IPS-18a (cell line): Measurements from ENCODE around the gene PIM1.
"Not testable (repeated sequence)": the region's sequence is repeated elsewhere in the genome, so short reads cannot be mapped to it uniquely, and the experiment has no call there.

Experiments
- H3K27ac ChIP-seq: one replicate; pipeline ENCODE4 v1.5.1; 2013; ENCODE audit warnings: low read length
- H3K27me3 ChIP-seq: one replicate; pipeline ENCODE4 v1.6.1; 2013; ENCODE audit warnings: mild to moderate bottlenecking, low read length; ENCODE audit not compliant: control insufficient read depth, insufficient read depth
- H3K36me3 ChIP-seq: one replicate; pipeline ENCODE4 v1.6.1; 2013; ENCODE audit warnings: low read depth, low read length; ENCODE audit not compliant: control insufficient read depth
- H3K4me1 ChIP-seq: one replicate; pipeline ENCODE4 v1.6.1; 2013; ENCODE audit warnings: low read depth, low read length; ENCODE audit not compliant: control insufficient read depth
- H3K4me3 ChIP-seq: one replicate; pipeline ENCODE4 v1.5.1; 2013; ENCODE audit warnings: low read length
- H3K9ac ChIP-seq: one replicate; pipeline ENCODE4 v1.6.1; 2013; ENCODE audit warnings: mild to moderate bottlenecking, low read length, moderate library complexity
- H3K9me3 ChIP-seq: one replicate; pipeline ENCODE4 v1.6.1; 2013; ENCODE audit warnings: low read depth, low read length; ENCODE audit not compliant: control insufficient read depth

PIM1 gene

DNA sequence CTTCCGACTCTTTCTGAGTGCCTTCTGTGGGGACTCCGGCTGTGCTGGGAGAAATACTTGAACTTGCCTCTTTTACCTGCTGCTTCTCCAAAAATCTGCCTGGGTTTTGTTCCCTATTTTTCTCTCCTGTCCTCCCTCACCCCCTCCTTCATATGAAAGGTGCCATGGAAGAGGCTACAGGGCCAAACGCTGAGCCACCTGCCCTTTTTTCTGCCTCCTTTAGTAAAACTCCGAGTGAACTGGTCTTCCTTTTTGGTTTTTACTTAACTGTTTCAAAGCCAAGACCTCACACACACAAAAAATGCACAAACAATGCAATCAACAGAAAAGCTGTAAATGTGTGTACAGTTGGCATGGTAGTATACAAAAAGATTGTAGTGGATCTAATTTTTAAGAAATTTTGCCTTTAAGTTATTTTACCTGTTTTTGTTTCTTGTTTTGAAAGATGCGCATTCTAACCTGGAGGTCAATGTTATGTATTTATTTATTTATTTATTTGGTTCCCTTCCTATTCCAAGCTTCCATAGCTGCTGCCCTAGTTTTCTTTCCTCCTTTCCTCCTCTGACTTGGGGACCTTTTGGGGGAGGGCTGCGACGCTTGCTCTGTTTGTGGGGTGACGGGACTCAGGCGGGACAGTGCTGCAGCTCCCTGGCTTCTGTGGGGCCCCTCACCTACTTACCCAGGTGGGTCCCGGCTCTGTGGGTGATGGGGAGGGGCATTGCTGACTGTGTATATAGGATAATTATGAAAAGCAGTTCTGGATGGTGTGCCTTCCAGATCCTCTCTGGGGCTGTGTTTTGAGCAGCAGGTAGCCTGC is 4.8 kb downstream of the PIM1 start:
- Histone ChIP-seq H3K4me1 (no peaks in the 10 kb centered on the region), H3K9ac (no peak overlapping the region), H3K27me3 (no peaks in the 10 kb centered on the region), H3K4me3 (no peak overlapping the region), H3K27ac (no peak overlapping the region), H3K36me3 (peaks cover 35% of the 10 kb centered on the region), H3K9me3 (no peaks in the 10 kb centered on the region)

GRCh38 chr6:37175332-37176267 is 5.6 kb downstream of the PIM1 start:
- Histone ChIP-seq H3K27ac (no peak overlapping the region), H3K9me3 (no peaks in the 10 kb centered on the region), H3K36me3 (peaks cover 35% of the 10 kb centered on the region), H3K27me3 (no peaks in the 10 kb centered on the region), H3K4me1 (no peaks in the 10 kb centered on the region), H3K4me3 (no peak overlapping the region), H3K9ac (no peak overlapping the region)

- Histone ChIP-seq H3K36me3 (peaks cover 35% of the 10 kb centered on the region), H3K4me3 (no peak overlapping the region)
These were observed 6.5 kb downstream of the PIM1 start for GRCh38 chr6:37176268-37177076.

DNA sequence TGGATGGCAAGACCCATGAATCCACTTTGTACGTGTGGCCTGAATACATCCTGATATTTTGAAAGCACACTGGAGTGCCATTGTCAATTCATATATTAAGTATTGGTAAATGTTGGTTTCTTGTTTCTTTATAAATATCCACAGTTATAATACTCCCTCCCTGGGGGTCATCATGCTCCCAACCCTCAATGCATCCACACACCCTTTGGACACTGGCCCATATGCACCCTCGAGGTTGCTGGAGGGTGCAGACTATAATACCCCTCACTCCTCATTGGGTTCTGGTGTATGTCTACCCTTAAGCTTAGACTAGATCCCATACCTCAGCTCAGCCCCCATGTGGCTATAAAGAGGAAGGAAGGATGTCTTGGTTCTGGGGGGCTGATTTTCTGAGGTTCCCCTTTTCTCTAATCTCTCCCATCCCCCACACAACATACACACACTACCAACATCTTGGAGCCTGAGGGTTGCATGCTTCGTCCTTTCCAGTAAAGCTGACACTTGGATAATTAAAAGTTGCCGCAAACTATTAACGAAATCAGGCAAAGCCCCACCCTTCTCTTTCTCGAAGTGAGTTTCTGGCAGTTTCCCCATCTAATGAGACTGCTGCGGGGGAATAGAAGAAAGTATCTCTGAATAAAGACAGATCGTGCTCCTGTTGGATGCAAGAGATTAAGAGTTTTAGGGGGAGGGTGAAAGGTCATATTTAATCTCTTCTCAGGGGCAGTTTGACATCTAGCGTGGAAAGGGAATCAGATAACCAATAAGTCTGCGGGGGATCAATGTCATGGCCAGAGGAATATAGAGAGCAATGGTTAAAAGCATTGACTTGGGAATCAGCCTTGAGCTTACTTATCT is 7.4 kb downstream of the PIM1 start:
- H3K27me3 ChIP-seq: no peaks in the 10 kb centered on the region
- no peaks in the 10 kb centered on the region for H3K9me3 ChIP-seq
- peaks cover 35% of the 10 kb centered on the region for H3K36me3 ChIP-seq
- H3K4me1 ChIP-seq: no peaks in the 10 kb centered on the region
- no peak overlapping the region for H3K27ac ChIP-seq
- no peak overlapping the region for H3K4me3 ChIP-seq
- H3K9ac ChIP-seq: no peak overlapping the region

More at GRCh38 chr6:37176268-37177076, 6.5 kb downstream of the PIM1 start:
- no peak overlapping the region for H3K9ac ChIP-seq
- H3K27ac ChIP-seq: no peak overlapping the region
- no peaks in the 10 kb centered on the region for H3K9me3 ChIP-seq
- H3K4me1 ChIP-seq: no peaks in the 10 kb centered on the region
- H3K27me3 ChIP-seq: no peaks in the 10 kb centered on the region

DNA sequence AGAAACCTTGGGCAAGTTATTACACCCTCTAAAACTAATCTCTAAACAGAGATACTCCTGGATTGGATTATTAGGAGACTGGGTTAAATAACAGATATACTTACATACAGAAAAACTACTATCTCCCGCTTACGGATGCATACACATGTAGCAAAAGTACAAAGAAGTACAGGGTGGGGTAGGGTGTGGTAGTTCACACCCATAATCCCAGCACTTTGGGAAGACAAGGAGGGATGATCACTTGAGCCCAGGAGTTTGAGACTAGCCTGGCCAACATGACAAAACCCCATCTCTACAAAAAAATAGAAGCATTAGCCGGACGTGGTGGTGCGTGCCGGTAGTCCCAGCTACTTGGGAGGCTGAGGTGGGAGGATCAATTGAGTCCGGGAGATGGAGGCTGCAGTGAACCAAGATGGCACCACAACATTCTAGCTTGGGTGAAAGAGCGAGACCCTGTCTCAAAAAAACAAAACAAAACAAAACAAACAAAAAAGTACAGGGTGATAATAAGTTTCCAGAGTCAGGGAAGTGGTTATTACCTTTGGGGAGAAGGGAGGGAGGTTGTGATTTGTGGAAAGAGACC is 8.1 kb downstream of the PIM1 start:
- no peak overlapping the region for H3K9ac ChIP-seq
- H3K4me3 ChIP-seq: no peak overlapping the region
- H3K27me3 ChIP-seq: no peaks in the 10 kb centered on the region
- H3K36me3 ChIP-seq: peaks cover 28% of the 10 kb centered on the region
- no peaks in the 10 kb centered on the region for H3K4me1 ChIP-seq
- no peaks in the 10 kb centered on the region for H3K9me3 ChIP-seq
- H3K27ac ChIP-seq: no peak overlapping the region

DNA sequence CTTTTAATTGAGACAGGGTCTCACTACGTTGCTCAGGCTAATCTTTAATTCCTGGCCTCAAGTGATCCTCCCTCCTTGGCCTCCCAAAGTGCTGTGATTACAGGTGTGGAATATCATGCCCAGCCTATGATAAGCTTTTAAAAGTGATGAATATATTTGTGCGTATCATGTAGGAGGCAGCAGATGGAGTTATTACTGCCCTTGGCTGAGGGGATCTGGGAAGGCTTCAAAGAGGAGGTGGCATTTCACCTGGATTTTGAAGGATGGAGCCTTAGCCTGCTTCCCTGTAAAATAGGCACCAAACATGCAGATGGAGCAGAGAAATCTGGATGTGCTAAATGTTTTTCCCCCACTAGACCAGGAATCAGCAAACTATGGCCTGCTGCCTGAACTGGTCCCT is 10.1 kb downstream of the PIM1 start:
- Histone ChIP-seq H3K27me3 (no peaks in the 10 kb centered on the region), H3K4me1 (no peaks in the 10 kb centered on the region), H3K27ac (no peak overlapping the region), H3K9ac (no peak overlapping the region), H3K4me3 (no peak overlapping the region), H3K36me3 (peaks cover 7% of the 10 kb centered on the region), H3K9me3 (no peaks in the 10 kb centered on the region)

DNA sequence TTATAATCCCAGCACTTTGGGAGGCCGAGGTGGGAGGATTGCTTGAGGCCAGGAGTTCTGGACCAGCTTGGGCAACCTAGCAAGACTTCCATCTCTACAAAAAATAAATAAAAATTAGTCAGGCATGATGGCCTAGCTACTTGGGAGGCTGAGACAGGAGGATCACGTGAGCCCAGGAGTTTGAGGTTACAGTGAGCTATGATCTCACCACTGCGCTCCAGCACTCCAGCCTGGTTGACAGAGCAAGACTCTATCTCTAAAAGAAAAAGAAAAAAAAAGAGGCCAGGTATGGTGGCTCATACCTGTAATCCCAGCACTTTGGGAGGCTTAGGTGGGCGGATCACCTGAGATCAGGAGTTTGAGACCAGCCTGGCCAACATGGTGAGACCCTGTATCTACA is 10.7 kb downstream of the PIM1 start:
- H3K4me3 ChIP-seq, H3K27me3 ChIP-seq, H3K27ac ChIP-seq, H3K9ac ChIP-seq, H3K9me3 ChIP-seq, H3K4me1 ChIP-seq, H3K36me3 ChIP-seq: not testable (repeated sequence)

DNA sequence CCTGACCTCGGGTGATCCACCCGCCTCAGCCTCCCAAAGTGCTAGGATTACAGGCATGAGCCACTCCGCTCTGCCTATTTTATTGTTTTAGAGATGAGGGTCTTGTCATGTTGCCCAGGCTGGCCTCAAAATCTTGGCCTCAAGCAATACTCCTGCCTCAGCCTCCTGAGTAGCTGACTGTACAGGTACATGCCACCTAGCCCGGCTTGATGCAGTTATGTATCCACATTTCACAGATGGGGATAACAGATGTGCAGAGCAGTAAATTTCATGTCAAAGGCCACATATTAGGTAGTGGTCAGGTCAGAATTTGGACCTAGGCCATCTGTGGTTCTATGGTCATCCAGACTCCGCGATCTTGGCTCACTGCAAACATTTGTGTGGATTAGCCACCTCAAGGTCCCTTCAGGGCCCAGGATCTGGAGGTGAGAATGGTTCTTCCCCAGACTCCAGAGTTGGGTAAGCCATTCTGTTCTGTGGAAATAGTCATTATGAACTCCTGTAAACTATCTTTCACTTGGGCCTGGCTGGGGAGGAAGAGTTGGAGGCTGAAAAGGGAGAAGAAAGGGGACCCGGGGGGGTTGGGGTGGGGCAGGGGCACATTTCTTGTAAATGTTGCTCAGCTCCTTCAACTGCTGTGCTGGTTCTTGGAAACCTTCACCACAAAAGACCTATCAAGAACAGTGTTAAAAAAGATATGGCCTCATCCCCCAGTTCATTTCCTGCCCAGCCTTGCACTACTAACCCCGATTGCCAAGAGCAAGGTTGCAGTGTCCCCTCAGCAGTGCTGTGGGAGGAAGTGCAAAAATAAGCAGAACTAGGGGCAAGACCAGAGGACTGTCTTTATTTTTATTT is 13.0 kb downstream of the PIM1 start:
- H3K9me3 ChIP-seq: no peaks in the 10 kb centered on the region
- no peak overlapping the region for H3K9ac ChIP-seq
- H3K27ac ChIP-seq: no peak overlapping the region
- no peaks in the 10 kb centered on the region for H3K36me3 ChIP-seq
- H3K4me3 ChIP-seq: no peak overlapping the region
- H3K4me1 ChIP-seq: no peaks in the 10 kb centered on the region
- no peaks in the 10 kb centered on the region for H3K27me3 ChIP-seq

- not testable (repeated sequence) for H3K4me3 ChIP-seq
These were observed 16.2 kb downstream of the PIM1 start for GRCh38 chr6:37185949-37186720.

More at GRCh38 chr6:37185949-37186720, 16.2 kb downstream of the PIM1 start:
- H3K4me1 ChIP-seq, H3K27me3 ChIP-seq, H3K9ac ChIP-seq, H3K36me3 ChIP-seq, H3K9me3 ChIP-seq, H3K27ac ChIP-seq: not testable (repeated sequence)
